HG02938 (cell line): ENCODE results near the gene SMYD3.

ENCODE experiments used
- ATAC-seq: cut with Tn5 transposase; IDR thresholded peaks from one replicate; pipeline ENCODE4 v1.9.1; 2021; ENCODE audit warnings: mild to moderate bottlenecking, moderate library complexity; ENCODE audit not compliant: unreplicated experiment

The SMYD3 gene

GRCh38 chr1:246283771-246284410, 223.2 kb downstream of the SMYD3 start:
- ATAC-seq: no peak

GRCh38 chr1:246281639-246282038, 225.4 kb downstream of the SMYD3 start:
- ATAC-seq: no peak

GRCh38 chr1:246281195-246281594, 225.9 kb downstream of the SMYD3 start:
- no peak for ATAC-seq

GRCh38 chr1:246280551-246280950, 226.5 kb downstream of the SMYD3 start:
- ATAC-seq: no peak

- ATAC-seq: no peak
Observed at GRCh38 chr1:246279402-246279801, 227.7 kb downstream of the SMYD3 start.

GRCh38 chr1:246278371-246278770, 228.7 kb downstream of the SMYD3 start:
- ATAC-seq: no peak

GRCh38 chr1:246275036-246275435, 232.0 kb downstream of the SMYD3 start:
- no peak for ATAC-seq

- ATAC-seq: no peak
Observed at GRCh38 chr1:246274186-246274585, 232.9 kb downstream of the SMYD3 start.

GRCh38 chr1:246271516-246271915, 235.6 kb downstream of the SMYD3 start:
- no peak for ATAC-seq

GRCh38 chr1:246270236-246270635, 236.8 kb downstream of the SMYD3 start:
- ATAC-seq: peak; percentile 88

GRCh38 chr1:246269466-246269865, 237.6 kb downstream of the SMYD3 start:
- no peak for ATAC-seq

- no peak for ATAC-seq
Observed at GRCh38 chr1:246267896-246268295, 239.2 kb downstream of the SMYD3 start.

- ATAC-seq: no peak
Observed at GRCh38 chr1:246267426-246267825, 239.7 kb downstream of the SMYD3 start.

- ATAC-seq: no peak
Observed at GRCh38 chr1:246265481-246265880, 241.6 kb downstream of the SMYD3 start.

GRCh38 chr1:246262281-246262680, 244.8 kb downstream of the SMYD3 start:
- no peak for ATAC-seq

GRCh38 chr1:246261639-246262038, 245.4 kb downstream of the SMYD3 start:
- no peak for ATAC-seq

- ATAC-seq: no peak
Observed at GRCh38 chr1:246258250-246258649, 248.8 kb downstream of the SMYD3 start.

- no peak for ATAC-seq
Observed at GRCh38 chr1:246255773-246256172, 251.3 kb downstream of the SMYD3 start.

- ATAC-seq: no peak
Observed at GRCh38 chr1:246254854-246255253, 252.2 kb downstream of the SMYD3 start.

GRCh38 chr1:246246430-246246829, 260.6 kb downstream of the SMYD3 start:
- no peak for ATAC-seq

GRCh38 chr1:246245541-246245940, 261.5 kb downstream of the SMYD3 start:
- ATAC-seq: no peak

- no peak for ATAC-seq
Observed at GRCh38 chr1:246232126-246232525, 275.0 kb downstream of the SMYD3 start.

GRCh38 chr1:246226041-246226440, 281.0 kb downstream of the SMYD3 start:
- ATAC-seq: no peak
